ENCODE results near the gene SLC37A3. TPM values are rescaled to one million over a fixed set of nuclear protein-coding genes. Genes with fewer than 3 reads are reported as not detected.

SLC37A3 gene
- polyA plus RNA-seq, 2 of the 4 experiments (the other 2 are of a cell fraction): 26.9 to 53.2 TPM

DNA sequence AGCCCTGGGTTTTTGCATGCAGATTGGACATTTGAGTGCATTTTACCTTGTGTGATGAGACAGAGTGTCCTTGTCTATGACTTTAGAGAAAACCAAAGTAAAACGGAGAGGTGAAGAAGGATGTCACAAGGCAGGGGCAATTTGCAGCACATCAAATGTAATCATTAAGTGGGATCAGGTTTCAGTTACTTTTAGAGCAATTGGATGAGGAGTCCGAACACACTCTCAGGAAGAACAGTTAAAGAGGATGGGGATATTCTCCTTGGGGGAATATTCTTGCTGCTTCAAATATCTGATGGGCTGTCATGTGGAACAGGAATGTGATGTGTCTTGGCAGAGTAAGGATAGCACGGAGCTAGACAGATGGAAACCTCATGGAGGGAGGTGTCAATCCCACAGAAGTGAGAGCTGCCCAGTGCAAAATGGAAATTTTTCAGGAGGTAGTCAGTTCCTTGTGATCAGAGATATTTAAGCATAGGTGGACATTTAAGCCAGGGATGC, 6.3 kb upstream of the SLC37A3 start:
- DNase-seq (ENCODE audit: low read depth in 1 of 2, low spot score in 1 of 2) (no peak), FAIRE-seq (no peak), ATAC-seq (no peak)
- ChIA-PET POLR2A (no interaction called here), CTCF (interaction anchor here (1.1 kb wide), 1 partner anchor 23 kb away, joined by 3 read pairs; no protein-coding TSS in a partner anchor)
- Histone ChIP-seq H3K4me2 (no peak overlapping the region), H3K9me3 (no peaks in the 10 kb centered on the region), H3K27ac (no peak overlapping the region), H3K4me3 (no peak overlapping the region), H3K4me1 (0 out of 3 replicates have a peak, but pooled peaks cover 3% of the 10 kb centered on the region)
- TF ChIP-seq, protein P1, sequence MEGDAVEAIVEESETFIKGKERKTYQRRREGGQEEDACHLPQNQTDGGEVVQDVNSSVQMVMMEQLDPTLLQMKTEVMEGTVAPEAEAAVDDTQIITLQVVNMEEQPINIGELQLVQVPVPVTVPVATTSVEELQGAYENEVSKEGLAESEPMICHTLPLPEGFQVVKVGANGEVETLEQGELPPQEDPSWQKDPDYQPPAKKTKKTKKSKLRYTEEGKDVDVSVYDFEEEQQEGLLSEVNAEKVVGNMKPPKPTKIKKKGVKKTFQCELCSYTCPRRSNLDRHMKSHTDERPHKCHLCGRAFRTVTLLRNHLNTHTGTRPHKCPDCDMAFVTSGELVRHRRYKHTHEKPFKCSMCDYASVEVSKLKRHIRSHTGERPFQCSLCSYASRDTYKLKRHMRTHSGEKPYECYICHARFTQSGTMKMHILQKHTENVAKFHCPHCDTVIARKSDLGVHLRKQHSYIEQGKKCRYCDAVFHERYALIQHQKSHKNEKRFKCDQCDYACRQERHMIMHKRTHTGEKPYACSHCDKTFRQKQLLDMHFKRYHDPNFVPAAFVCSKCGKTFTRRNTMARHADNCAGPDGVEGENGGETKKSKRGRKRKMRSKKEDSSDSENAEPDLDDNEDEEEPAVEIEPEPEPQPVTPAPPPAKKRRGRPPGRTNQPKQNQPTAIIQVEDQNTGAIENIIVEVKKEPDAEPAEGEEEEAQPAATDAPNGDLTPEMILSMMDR (IDR thresholded peaks at IDR 0.05): no peak
- TF ChIP-seq CBX8 (IDR thresholded peaks at IDR 0.05) (no peak), FOSB (CRISPR knock-in tag; IDR thresholded peaks at IDR 0.05) (no peak), MYC (IDR thresholded peaks at IDR 0.05; ENCODE audit: borderline replicate concordance, low read length) (no peak), BHLHE40 (IDR thresholded peaks at IDR 0.05; ENCODE audit: low read depth, low read length) (no peak), HOXA7 (CRISPR knock-in tag; IDR thresholded peaks at IDR 0.05) (no peak), KDM1A (IDR thresholded peaks at IDR 0.05; ENCODE audit: low read depth) (no peak), SREBF2 (IDR thresholded peaks at IDR 0.05) (no peak), POLR2AphosphoS2 (conservative IDR thresholded peaks at IDR 0.05; ENCODE audit: low read length) (no peak), RARB (CRISPR knock-in tag; IDR thresholded peaks at IDR 0.05) (no peak), ZNF302 (CRISPR knock-in tag; IDR thresholded peaks at IDR 0.05) (no peak), EP300 (IDR thresholded peaks at IDR 0.05) (no peak), FOXS1 (CRISPR knock-in tag; IDR thresholded peaks at IDR 0.05) (no peak), ESRRA (IDR thresholded peaks at IDR 0.05; ENCODE audit: borderline replicate concordance, low read length) (no peak), TFCP2L1 (CRISPR knock-in tag; IDR thresholded peaks at IDR 0.05) (no peak)
- TF ChIP-seq, protein P2, sequence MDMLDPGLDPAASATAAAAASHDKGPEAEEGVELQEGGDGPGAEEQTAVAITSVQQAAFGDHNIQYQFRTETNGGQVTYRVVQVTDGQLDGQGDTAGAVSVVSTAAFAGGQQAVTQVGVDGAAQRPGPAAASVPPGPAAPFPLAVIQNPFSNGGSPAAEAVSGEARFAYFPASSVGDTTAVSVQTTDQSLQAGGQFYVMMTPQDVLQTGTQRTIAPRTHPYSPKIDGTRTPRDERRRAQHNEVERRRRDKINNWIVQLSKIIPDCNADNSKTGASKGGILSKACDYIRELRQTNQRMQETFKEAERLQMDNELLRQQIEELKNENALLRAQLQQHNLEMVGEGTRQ (IDR thresholded peaks at IDR 0.05): no peak
- TF ChIP-seq, protein P3, sequence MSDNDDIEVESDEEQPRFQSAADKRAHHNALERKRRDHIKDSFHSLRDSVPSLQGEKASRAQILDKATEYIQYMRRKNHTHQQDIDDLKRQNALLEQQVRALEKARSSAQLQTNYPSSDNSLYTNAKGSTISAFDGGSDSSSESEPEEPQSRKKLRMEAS (IDR thresholded peaks at IDR 0.05): no peak
- TF ChIP-seq, protein P4, sequence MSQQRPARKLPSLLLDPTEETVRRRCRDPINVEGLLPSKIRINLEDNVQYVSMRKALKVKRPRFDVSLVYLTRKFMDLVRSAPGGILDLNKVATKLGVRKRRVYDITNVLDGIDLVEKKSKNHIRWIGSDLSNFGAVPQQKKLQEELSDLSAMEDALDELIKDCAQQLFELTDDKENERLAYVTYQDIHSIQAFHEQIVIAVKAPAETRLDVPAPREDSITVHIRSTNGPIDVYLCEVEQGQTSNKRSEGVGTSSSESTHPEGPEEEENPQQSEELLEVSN (IDR thresholded peaks at IDR 0.05; ENCODE audit: borderline replicate concordance, low read depth): no peak
- WGBS (ENCODE audit: missing lambda C conversion rate): 67% methylated on average over 3 of the region's 3 CpGs

DNA sequence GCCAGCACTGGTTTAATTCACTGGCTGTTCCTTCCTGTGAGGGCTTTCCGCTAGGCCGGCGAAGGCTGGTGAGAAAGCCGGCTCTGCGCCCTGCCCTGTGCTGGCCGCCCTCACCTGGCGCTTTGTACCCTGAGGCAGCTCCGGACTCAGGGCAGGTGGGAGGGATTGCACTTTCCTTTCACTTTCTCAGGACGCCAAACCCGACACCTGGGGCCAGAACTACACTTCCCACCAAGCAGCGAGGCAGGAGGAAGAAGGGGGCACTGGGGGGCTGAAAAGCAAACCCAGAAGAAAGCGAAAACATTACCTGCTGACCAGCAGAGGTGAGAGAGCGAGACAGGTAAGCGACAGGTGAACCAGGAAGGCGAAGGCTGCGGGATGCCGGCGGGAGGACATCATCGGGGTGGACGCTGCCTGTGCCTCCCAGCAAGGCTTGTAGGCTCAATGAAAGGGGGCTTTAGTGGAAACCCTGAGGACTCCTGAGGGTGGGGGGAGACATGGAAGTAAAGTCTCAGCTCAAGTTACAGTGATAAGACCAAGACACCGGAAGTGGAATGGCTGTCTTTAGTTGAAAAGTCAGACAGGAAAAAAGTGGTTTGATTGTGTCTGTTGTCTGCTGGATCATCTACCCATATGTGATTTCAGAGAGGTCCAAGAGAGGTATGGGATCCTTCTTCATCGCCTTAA, 5.7 kb upstream of the SLC37A3 start, which contains the start of gene RAB19:
TSS of gene RAB19 (plus strand) at position 181 of the 687 bp plus-strand sequence. CDS start 3,589 bp downstream, outside the sequence.
- Histone ChIP-seq H3K9me3 (no peaks in the 10 kb centered on the region), H3K4me2 (no peak within 1 kb of the TSS), H3K27ac (no peak within 1 kb of the TSS), H3K4me3 (no peak within 1 kb of the TSS), H3K4me1 (0 out of 3 replicates have a peak, but pooled peaks cover 3% of the 10 kb centered on the region)
- 76% methylated on average over 22 of the region's 22 CpGs for WGBS (ENCODE audit: missing lambda C conversion rate)
- 0 out of 6 replicates have a peak, but pooled peaks of 1 of the 2 experiments have one; percentile 10 for ATAC-seq
- FAIRE-seq: no peak
- CTCF ChIA-PET: interaction anchor here (1.1 to 1.2 kb wide), 2 partner anchors 12 to 23 kb away, joined by 3 to 4 read pairs; no protein-coding TSS in a partner anchor
- POLR2A ChIA-PET: no interaction called here
- DNase-seq (ENCODE audit: low read depth in 1 of 2, low spot score in 1 of 2): no peak
- TF ChIP-seq, protein P3 (IDR thresholded peaks at IDR 0.05): no peak
- TF ChIP-seq KDM1A (IDR thresholded peaks at IDR 0.05; ENCODE audit: low read depth): no peak
- TF ChIP-seq, protein P2 (IDR thresholded peaks at IDR 0.05): no peak
- no peak for TF ChIP-seq ZC3H11A (IDR thresholded peaks at IDR 0.05)
- TF ChIP-seq NFE2L2 (conservative IDR thresholded peaks at IDR 0.05; ENCODE audit: low read length): no peak
- TF ChIP-seq CHD4 (IDR thresholded peaks at IDR 0.05; ENCODE audit: borderline replicate concordance): no peak
- no peak for TF ChIP-seq JUN (IDR thresholded peaks at IDR 0.05)
- no peak for TF ChIP-seq RFX5 (IDR thresholded peaks at IDR 0.05)
- TF ChIP-seq RAD21 (conservative IDR thresholded peaks at IDR 0.05 in 1 of 2, IDR thresholded peaks at IDR 0.05 in 1 of 2): no peak
- no peak for TF ChIP-seq ZSCAN20 (CRISPR knock-in tag; IDR thresholded peaks at IDR 0.05)
- TF ChIP-seq EHF (CRISPR knock-in tag; IDR thresholded peaks at IDR 0.05): no peak
- no peak for TF ChIP-seq CBX8 (IDR thresholded peaks at IDR 0.05)
- no peak for TF ChIP-seq FOSB (CRISPR knock-in tag; IDR thresholded peaks at IDR 0.05)
- TF ChIP-seq CHD2 (IDR thresholded peaks at IDR 0.05; ENCODE audit: low read length, partially characterized antibody): no peak
- TF ChIP-seq HES2 (IDR thresholded peaks at IDR 0.05): no peak
